CD4-positive, alpha-beta T cell (primary cell): ENCODE data around the gene LRP6. TPM values are rescaled to one million over a fixed set of nuclear protein-coding genes. Genes with fewer than 3 reads are reported as not detected.
"Not testable (repeated sequence)": the region's sequence is repeated elsewhere in the genome, so short reads cannot be mapped to it uniquely, and the experiment has no call there.

Source experiments
- ATAC-seq: fragments of 200-7000 bp; cut with Tn5 transposase; one replicate; pipeline ENCODE4 v1.10.0; 2022; ENCODE audit warnings: mild to moderate bottlenecking; ENCODE audit not compliant: poor library complexity
- CTCF ChIA-PET: fragments of 350-600 bp; sonication (Branson Sonifier 250); formaldehyde crosslinking; loops from one replicate; lab custom pipeline; 2021; ENCODE audit warnings: antibody characterized with exemption, inconsistent platforms; lab: Charles Lee
- POLR2A ChIA-PET: fragments of 350-600 bp; sonication (Branson Sonifier 250); formaldehyde crosslinking; loops from one replicate; lab custom pipeline; 2021; ENCODE audit warnings: antibody characterized with exemption, inconsistent platforms; lab: Charles Lee
- DNase-seq, 14 experiments: peaks; one replicate each; pipeline ENCODE4 v3.0.0-alpha.2; 2013 to 2020; ENCODE audit warnings: mixed read lengths in 2 of 14
- H3K27ac ChIP-seq, 2 donors: one replicate each; pipeline versions ENCODE4 v1.5.1 to v1.7.0; 2013; ENCODE audit warnings: low read length in 2 of 2, low read depth in 1 of 2, mild to moderate bottlenecking in 1 of 2
- H3K27me3 ChIP-seq, 2 experiments: 1 replicate in 1 of 2; 2 replicates in 1 of 2; pipeline versions ENCODE4 v1.6.1 to v1.7.0; 2013; ENCODE audit warnings: low read length in 2 of 2, control low read depth in 1 of 2, mild to moderate bottlenecking in 1 of 2, moderate library complexity in 1 of 2; ENCODE audit not compliant: insufficient read depth in 2 of 2, control insufficient read depth in 1 of 2
- H3K36me3 ChIP-seq: one replicate; pipeline ENCODE4 v1.6.1; 2013; ENCODE audit warnings: low read length, control low read depth; ENCODE audit not compliant: insufficient read depth
- H3K4me1 ChIP-seq: one replicate; pipeline ENCODE4 v1.6.1; 2013; ENCODE audit warnings: low read length, control low read depth; ENCODE audit not compliant: insufficient read depth
- H3K4me3 ChIP-seq: one replicate; pipeline ENCODE4 v1.5.1; 2013; ENCODE audit warnings: mild to moderate bottlenecking, low read length, moderate library complexity
- H3K9me3 ChIP-seq, 2 experiments: 1 replicate in 1 of 2; 2 replicates in 1 of 2; pipeline versions ENCODE4 v1.6.1 to v1.7.0; 2013; ENCODE audit warnings: low read length in 2 of 2, mild to moderate bottlenecking in 2 of 2, control low read depth in 1 of 2, moderate library complexity in 1 of 2; ENCODE audit not compliant: control insufficient read depth in 1 of 2, insufficient read depth in 1 of 2
- H3K27ac Mint-ChIP-seq: one replicate; pipeline ENCODE4 v1.8.0; 2020; ENCODE audit warnings: mixed read lengths
- H3K27me3 Mint-ChIP-seq: one replicate; pipeline ENCODE4 v1.8.0; 2021; ENCODE audit warnings: mixed read lengths
- H3K36me3 Mint-ChIP-seq: one replicate; pipeline ENCODE4 v1.8.0; 2021; ENCODE audit warnings: low read depth, mixed read lengths
- H3K4me1 Mint-ChIP-seq: one replicate; pipeline ENCODE4 v1.8.0; 2021; ENCODE audit warnings: low read depth, mixed read lengths
- H3K4me3 Mint-ChIP-seq: one replicate; pipeline ENCODE4 v1.8.0; 2020; ENCODE audit warnings: mild to moderate bottlenecking, mixed read lengths
- H3K9me3 Mint-ChIP-seq: one replicate; pipeline ENCODE4 v1.8.0; 2020; ENCODE audit warnings: mixed read lengths
- CTCF ChIP-seq: fragments of 200-600 bp; IDR thresholded peaks from one replicate; pipeline ENCODE4 v1.8.0; 2022; ENCODE audit warnings: antibody characterized with exemption, mild to moderate bottlenecking
- intact Hi-C, 2 experiments: fragments of 100-400 bp; cut with DNase I in 1 of 2; cut with micrococcal nuclease in 1 of 2; formaldehyde crosslinking; loops; one replicate each; pipeline versions ENCODE4 v1.15.1 to v1.9.0; 2023 to 2025; cut with DNase I, micrococcal nuclease
- total RNA-seq, 174 experiments: library from RNA in 2 of 174; stranded (reverse) in 2 of 174; gene quantifications; one replicate each; pipeline ENCODE4 v1.2.3 and lab custom pipeline; 2021 to 2026

LRP6 gene
- total RNA-seq, 2 experiments from 2014 or later = 5.2 to 6.8 TPM

GRCh38 chr12:12115514-12115913 lies 151.3 kb downstream of the LRP6 start:
- no peaks in the 10 kb centered on the region for H3K4me1 ChIP-seq
- H3K27me3 Mint-ChIP-seq = no peaks in the 10 kb centered on the region
- no peak for ATAC-seq
- H3K27me3 ChIP-seq = no peaks in the 10 kb centered on the region
- H3K4me3 Mint-ChIP-seq = no peak overlapping the region
- no peak for DNase-seq
- H3K9me3 ChIP-seq = peaks cover 0 to 5% of the 10 kb centered on the region in 2 experiments
- H3K27ac Mint-ChIP-seq = no peak overlapping the region
- TF ChIP-seq CTCF = no peak
- H3K9me3 Mint-ChIP-seq = no peaks in the 10 kb centered on the region
- intact Hi-C loops = no loop called here
- no peaks in the 10 kb centered on the region for H3K36me3 ChIP-seq
- CTCF ChIA-PET = interaction anchor here (1.6 kb wide), 1 partner anchor 12 kb away, joined by 4 read pairs; no protein-coding TSS in a partner anchor
- POLR2A ChIA-PET = no interaction called here
- no peaks in the 10 kb centered on the region for H3K4me1 Mint-ChIP-seq
- peaks cover 24% of the 10 kb centered on the region for H3K36me3 Mint-ChIP-seq
- H3K4me3 ChIP-seq = no peak overlapping the region
- H3K27ac ChIP-seq = no peak overlapping the region

GRCh38 chr12:12110923-12111555 lies 155.8 kb downstream of the LRP6 start:
- H3K27me3 ChIP-seq, H3K4me1 ChIP-seq, H3K4me1 Mint-ChIP-seq, H3K36me3 ChIP-seq, H3K27ac ChIP-seq, CTCF ChIA-PET, POLR2A ChIA-PET, ATAC-seq, H3K27me3 Mint-ChIP-seq, intact Hi-C loops: not testable (repeated sequence)
- H3K4me3 ChIP-seq = peak overlapping the region; percentile 26
- DNase-seq = peak in 2 of 14 experiments; percentile 3 to 61
- Mint-ChIP-seq H3K9me3 (peaks cover 12% of the 10 kb centered on the region), H3K27ac (peak overlapping the region; percentile 66), H3K4me3 (peak overlapping the region; percentile 89), H3K36me3 (peaks cover 32% of the 10 kb centered on the region)
- peaks cover 13 to 28% of the 10 kb centered on the region in 2 experiments for H3K9me3 ChIP-seq

- H3K27ac Mint-ChIP-seq = no peak overlapping the region
Measured at GRCh38 chr12:12108441-12109058, 158.3 kb downstream of the LRP6 start.

More at GRCh38 chr12:12108441-12109058, 158.3 kb downstream of the LRP6 start:
- Histone ChIP-seq H3K27ac (no peak overlapping the region), H3K4me1 (no peaks in the 10 kb centered on the region), H3K4me3 (no peak overlapping the region), H3K9me3 (peaks cover 22 to 32% of the 10 kb centered on the region in 2 experiments), H3K27me3 (no peaks in the 10 kb centered on the region), H3K36me3 (no peaks in the 10 kb centered on the region)
- no peak for TF ChIP-seq CTCF
- intact Hi-C loops = no loop called here
- ChIA-PET POLR2A (no interaction called here), CTCF (no interaction called here)
- peaks cover 33% of the 10 kb centered on the region for H3K36me3 Mint-ChIP-seq
- H3K4me1 Mint-ChIP-seq = no peaks in the 10 kb centered on the region
- DNase-seq (no peak), ATAC-seq (no peak)
- no peaks in the 10 kb centered on the region for H3K27me3 Mint-ChIP-seq
- H3K4me3 Mint-ChIP-seq = no peak overlapping the region
- H3K9me3 Mint-ChIP-seq = peaks cover 16% of the 10 kb centered on the region
